ENCODE results near the gene CFAP97D1.
"Not testable (repeated sequence)": the region's sequence is repeated elsewhere in the genome, so short reads cannot be mapped to it uniquely, and the experiment has no call there.

Gene CFAP97D1

GRCh38 chr17:43768943-43769342 lies 11.3 kb upstream of the CFAP97D1 start:
- no peak for DNase-seq

- no peak for DNase-seq
These were observed 10.8 kb upstream of the CFAP97D1 start for GRCh38 chr17:43769426-43769825.

- DNase-seq: no peak
These were observed 10.4 kb upstream of the CFAP97D1 start for GRCh38 chr17:43769859-43770258.

GRCh38 chr17:43770957-43771356 lies 9.3 kb upstream of the CFAP97D1 start:
- no peak for DNase-seq

- no peak for DNase-seq
These were observed 8.8 kb upstream of the CFAP97D1 start for GRCh38 chr17:43771463-43771862.

GRCh38 chr17:43772877-43773648 lies 7.2 kb upstream of the CFAP97D1 start:
- DNase-seq: no peak

- DNase-seq: no peak
These were observed 5.7 kb upstream of the CFAP97D1 start for GRCh38 chr17:43774304-43775250.

GRCh38 chr17:43778337-43779144 lies 1.7 kb upstream of the CFAP97D1 start, which contains the start of gene DUSP3:
Gene DUSP3 (minus strand): TSS chr17:43778977. CDS start chr17:43778924, 53 bp downstream.
- DNase-seq: peak; percentile 60

GRCh38 chr17:43779145-43780125 lies 800 bp upstream of the CFAP97D1 start:
- DNase-seq: peak; percentile 49

GRCh38 chr17:43782913-43783680 lies 2.9 kb downstream of the CFAP97D1 start:
- DNase-seq: no peak

- DNase-seq: no peak
These were observed 3.8 kb downstream of the CFAP97D1 start for GRCh38 chr17:43784068-43784467.

- no peak for DNase-seq
These were observed 4.4 kb downstream of the CFAP97D1 start for GRCh38 chr17:43784628-43785101.

GRCh38 chr17:43787728-43788127 lies 7.5 kb downstream of the CFAP97D1 start:
- DNase-seq: no peak

- no peak for DNase-seq
These were observed 8.3 kb downstream of the CFAP97D1 start for GRCh38 chr17:43788540-43788939.

GRCh38 chr17:43789482-43789881 lies 9.2 kb downstream of the CFAP97D1 start:
- DNase-seq: no peak

- peak; percentile 37 for DNase-seq
These were observed 10.2 kb downstream of the CFAP97D1 start for GRCh38 chr17:43790311-43790940.

- DNase-seq: no peak
These were observed 11.4 kb downstream of the CFAP97D1 start for GRCh38 chr17:43791589-43791988.

GRCh38 chr17:43792668-43793067 lies 12.4 kb downstream of the CFAP97D1 start:
- not testable (repeated sequence) for DNase-seq

- DNase-seq: not testable (repeated sequence)
These were observed 17.8 kb downstream of the CFAP97D1 start for GRCh38 chr17:43798024-43798423.

GRCh38 chr17:43799047-43799446 lies 18.8 kb downstream of the CFAP97D1 start:
- DNase-seq: no peak

Measured in NCI-H1092 treated with DMSO at 0.1 percent for 48 hours (cell line).